Pancreas (tissue), 10 donors: Measurements from ENCODE around the gene RFX3. TPM values are rescaled to one million over a fixed set of nuclear protein-coding genes. Genes with fewer than 3 reads are reported as not detected.

Experiments used
- ATAC-seq, 4 donors: fragments of 200-7000 bp; cut with Tn5 transposase; one replicate each; pipeline versions ENCODE4 v1.8.0 to v1.9.1; 2020; ENCODE audit warnings: mild to moderate bottlenecking in 4 of 4, moderate library complexity in 4 of 4
- DNase-seq, 6 donors: peaks; one replicate each; pipeline ENCODE4 v3.0.0-alpha.2; 2020
- FAIRE-seq: peaks from 2 replicates; lab custom pipeline; 2012; peaks lifted over from hg19 to GRCh38; lab: Jason Lieb, UNC
- H3K27ac ChIP-seq, 4 donors: fragments of 200-600 bp; sonication (generic); 1 replicate in 3 of 4; 2 replicates in 1 of 4; pipeline versions ENCODE4 v1.5.0 to v1.8.0; 2020
- H3K27me3 ChIP-seq, 4 donors: fragments of 200-600 bp; one replicate each; pipeline ENCODE4 v1.8.0; 2021
- H3K36me3 ChIP-seq, 3 donors: fragments of 200-600 bp; sonication (generic) in 1 of 3; one replicate each; pipeline versions ENCODE4 v1.5.0 to v1.8.0; 2020 to 2021
- H3K4me1 ChIP-seq, 3 donors: fragments of 200-600 bp; one replicate each; pipeline ENCODE4 v1.8.0; 2021
- H3K4me3 ChIP-seq, 4 donors: fragments of 200-600 bp; sonication (generic) in 2 of 4; one replicate each; pipeline versions ENCODE4 v1.5.0 to v1.8.0; 2020 to 2021
- H3K9me3 ChIP-seq, 4 donors: fragments of 200-600 bp; one replicate each; pipeline ENCODE4 v1.8.0; 2021
- CTCF ChIP-seq, 4 donors: fragments of 200-600 bp; sonication (generic) in 3 of 4; IDR thresholded peaks; one replicate each; pipeline versions ENCODE4 v1.5.0 to v1.8.0; 2021; ENCODE audit warnings: antibody characterized with exemption in 4 of 4
- WGBS, 2 donors: extraction: QIAGEN DNeasy Blood & Tissue Kit; methylation state at CpG; one replicate each; pipeline ENCODE4 v1.1.7; 2013; 5-methylcytosine and 5-hydroxymethylcytosine counted together
- intact Hi-C, 3 donors: fragments of 100-400 bp; cut with DNase I; formaldehyde crosslinking; loops; one replicate each; pipeline versions ENCODE4 v1.11.1 to v1.14.2; 2022
- polyA plus RNA-seq, 2 donors: library from polyadenylated mRNA; stranded (reverse); fragments of 200-250 nt; gene quantifications; one replicate each; pipeline ENCODE4 v1.2.3, GENCODE V29; 2013
- total RNA-seq, 6 donors: library from RNA; stranded (reverse); fragmentation: NEBNext Ultra II Directional in 4 of 6; extraction: Animal tissue kit (Norgen Biotek cat#: 25700) in 4 of 6; gene quantifications; one replicate each; pipeline versions ENCODE4 v1.2.1 to v1.2.4, GENCODE V29; 2021 to 2023
- donor health status: healthy with polysubstance abuse.
- donor health status: DM: no; HTN: no; CAD: no; lungs with moderate emphysema.
- donor health status: DM: no; HTN: no; CAD: no.
- donor health status: control.
- donor health status: control.
- donor health status: Bipolar disorder and iron deficiency.
- donor health status: DM: yes; HTN: yes; CAD: no.
- donor health status: DM: no; HTN: no; CAD: no.
- donor health status: DM: no; HTN: no; CAD: no.
- donor health status: DM: yes; HTN: yes; CAD: no.

Gene RFX3
- total and polyA plus RNA-seq, 8 donors: 1.2 to 12.2 (median 5.0) TPM

DNA sequence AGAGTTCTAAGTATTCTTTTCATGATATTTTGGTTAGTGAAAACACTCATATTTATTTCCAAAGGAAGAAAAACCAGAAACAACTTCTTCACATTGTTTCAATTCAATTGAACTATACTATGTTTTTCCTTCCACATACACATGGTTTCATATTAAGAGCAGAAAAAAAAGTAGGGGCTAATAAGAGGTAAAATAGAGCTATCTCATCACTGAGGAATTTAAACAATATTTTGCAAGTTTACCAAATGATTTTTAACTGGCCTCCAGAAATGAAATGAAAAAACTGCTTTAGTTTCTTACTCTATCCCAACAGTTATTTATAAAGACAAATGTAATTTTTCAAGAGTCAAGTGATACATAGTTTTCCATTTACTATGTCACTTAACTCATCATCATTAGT is 233.5 kb downstream of the RFX3 start:
- Histone ChIP-seq H3K27ac (no peak overlapping the region), H3K9me3 (no peaks in the 10 kb centered on the region), H3K36me3 (no peaks in the 10 kb centered on the region), H3K27me3 (no peaks in the 10 kb centered on the region), H3K4me1 (no peaks in the 10 kb centered on the region), H3K4me3 (no peak overlapping the region)
- ATAC-seq (no peak), FAIRE-seq (no peak), DNase-seq (no peak)
- intact Hi-C loops: no loop called here
- no peak for TF ChIP-seq CTCF (IDR thresholded peaks at IDR 0.05)

- DNase-seq (no peak), ATAC-seq (no peak), FAIRE-seq (no peak)
- H3K27me3 ChIP-seq: no peaks in the 10 kb centered on the region
- WGBS, 2 donors: 80 to 84% methylated on average over 5 of the region's 5 CpGs
- no peaks in the 10 kb centered on the region for H3K36me3 ChIP-seq
- no peaks in the 10 kb centered on the region for H3K4me1 ChIP-seq
- H3K27ac ChIP-seq: no peak overlapping the region
- intact Hi-C loops: no loop called here
- H3K4me3 ChIP-seq: no peak overlapping the region
- no peak for TF ChIP-seq CTCF (IDR thresholded peaks at IDR 0.05)
- no peaks in the 10 kb centered on the region for H3K9me3 ChIP-seq
These were observed 235.5 kb downstream of the RFX3 start for GRCh38 chr9:3290231-3290840.

DNA sequence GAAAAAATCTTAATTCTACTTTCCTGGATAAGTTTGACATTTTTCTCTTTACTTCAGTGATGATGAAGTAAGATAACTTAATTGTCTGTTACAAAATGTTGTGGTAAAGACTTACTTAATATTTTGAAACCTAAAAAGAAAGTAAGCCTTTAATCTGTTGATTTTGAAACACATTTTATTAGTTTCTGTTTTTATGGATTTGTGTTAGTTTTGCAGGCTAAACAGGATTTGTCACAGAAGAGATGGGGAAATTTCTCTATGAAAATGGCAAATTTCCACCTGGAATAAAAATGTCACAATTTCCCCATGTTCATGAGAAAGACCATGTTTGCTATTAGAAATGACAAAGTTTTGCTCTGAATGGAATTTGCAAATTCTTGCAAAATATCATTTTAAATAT is 237.1 kb downstream of the RFX3 start:
- intact Hi-C loops: no loop called here
- Histone ChIP-seq H3K9me3 (no peaks in the 10 kb centered on the region), H3K27me3 (no peaks in the 10 kb centered on the region), H3K36me3 (no peaks in the 10 kb centered on the region), H3K4me1 (no peaks in the 10 kb centered on the region), H3K27ac (no peak overlapping the region), H3K4me3 (no peak overlapping the region)
- DNase-seq (no peak), FAIRE-seq (no peak), ATAC-seq (no peak)
- TF ChIP-seq CTCF (IDR thresholded peaks at IDR 0.05): no peak

DNA sequence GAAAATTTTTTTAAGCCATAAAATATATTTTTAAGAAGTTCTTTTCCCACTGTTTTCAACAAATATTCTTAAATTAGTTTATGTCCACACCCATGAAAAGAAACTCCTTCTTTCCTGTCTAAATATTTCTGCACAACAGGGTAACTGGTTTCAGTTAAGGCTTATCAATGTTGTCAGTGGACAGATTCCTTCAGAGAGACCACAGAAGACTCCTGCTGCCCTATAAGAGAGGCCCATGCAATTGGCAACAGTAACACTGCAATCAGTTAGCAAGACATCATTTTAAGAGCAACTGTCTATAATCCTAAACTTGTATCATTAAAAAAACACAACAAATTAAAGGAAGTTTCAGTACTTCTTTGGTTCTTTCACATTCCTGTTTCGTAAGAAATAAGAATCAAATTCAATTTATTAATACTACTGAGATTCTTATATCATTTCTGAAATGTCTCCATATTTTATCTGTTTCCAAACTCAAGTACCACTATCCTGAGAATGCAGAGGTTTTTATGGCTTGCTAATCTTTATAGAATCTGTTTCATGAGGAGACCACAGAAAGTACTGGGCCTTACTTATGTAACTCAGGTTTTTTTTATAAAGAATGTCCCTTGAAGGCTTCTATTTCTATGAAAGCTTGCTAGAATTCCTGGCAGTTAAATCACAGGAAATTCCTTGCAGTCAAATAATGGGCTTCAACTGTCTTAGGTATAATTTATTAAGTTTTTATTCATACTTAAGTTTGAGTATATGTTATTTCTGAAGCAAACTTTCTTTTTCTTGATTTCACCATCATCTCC is 240.2 kb downstream of the RFX3 start:
- FAIRE-seq (no peak), ATAC-seq (no peak), DNase-seq (no peak)
- H3K4me1 ChIP-seq: no peaks in the 10 kb centered on the region
- no peak overlapping the region for H3K4me3 ChIP-seq
- no peak for TF ChIP-seq CTCF (IDR thresholded peaks at IDR 0.05)
- intact Hi-C loops: no loop called here
- no peaks in the 10 kb centered on the region for H3K36me3 ChIP-seq
- WGBS, 2 donors: 95 to 96% methylated on average over 1 of the region's 1 CpG
- H3K27ac ChIP-seq: no peak overlapping the region
- H3K27me3 ChIP-seq: no peaks in the 10 kb centered on the region
- no peaks in the 10 kb centered on the region for H3K9me3 ChIP-seq

- WGBS, 2 donors: 90 to 91% methylated on average over 3 of the region's 3 CpGs
- Histone ChIP-seq H3K9me3 (no peaks in the 10 kb centered on the region), H3K27me3 (no peaks in the 10 kb centered on the region), H3K4me1 (no peaks in the 10 kb centered on the region), H3K4me3 (no peak overlapping the region), H3K27ac (no peak overlapping the region), H3K36me3 (no peaks in the 10 kb centered on the region)
- intact Hi-C loops: no loop called here
- FAIRE-seq: no peak
- no peak for DNase-seq
- TF ChIP-seq CTCF (IDR thresholded peaks at IDR 0.05): no peak
- no peak for ATAC-seq
These were observed 243.4 kb downstream of the RFX3 start for GRCh38 chr9:3282365-3282764.
